ENCODE data around the gene ROBO2.

DNA sequence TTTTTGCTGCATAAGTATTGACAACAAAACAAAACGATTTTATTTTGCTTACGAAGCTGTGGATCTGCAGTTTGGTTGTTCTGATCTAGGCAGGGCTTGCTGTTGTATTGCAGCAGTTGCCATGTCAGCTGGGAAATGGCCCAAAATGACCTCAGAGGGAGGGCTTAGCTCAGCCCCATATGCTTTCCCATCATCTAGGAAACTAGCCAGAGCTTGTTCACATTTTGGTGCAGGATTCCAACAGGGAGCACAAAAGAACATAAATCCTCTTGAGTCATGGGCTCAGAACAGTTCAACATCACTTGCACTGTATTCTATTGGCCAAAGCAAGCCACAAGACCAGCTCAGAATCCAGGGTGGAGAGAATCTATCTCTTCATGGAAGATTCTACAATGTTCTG is 42.2 kb upstream of the ROBO2 start:
- TF ChIP-seq KLF7 (tag by site-specific recombination; IDR thresholded peaks at IDR 0.05; ENCODE audit: borderline replicate concordance): no peak
- TF ChIP-seq KLF8 (tag by site-specific recombination; IDR thresholded peaks at IDR 0.05): no peak
- TF ChIP-seq ZNF670 (tag by site-specific recombination; IDR thresholded peaks at IDR 0.05; ENCODE audit: low read depth): no peak
- TF ChIP-seq PRDM1 (tag by site-specific recombination; IDR thresholded peaks at IDR 0.05): no peak
- TF ChIP-seq, protein P1, sequence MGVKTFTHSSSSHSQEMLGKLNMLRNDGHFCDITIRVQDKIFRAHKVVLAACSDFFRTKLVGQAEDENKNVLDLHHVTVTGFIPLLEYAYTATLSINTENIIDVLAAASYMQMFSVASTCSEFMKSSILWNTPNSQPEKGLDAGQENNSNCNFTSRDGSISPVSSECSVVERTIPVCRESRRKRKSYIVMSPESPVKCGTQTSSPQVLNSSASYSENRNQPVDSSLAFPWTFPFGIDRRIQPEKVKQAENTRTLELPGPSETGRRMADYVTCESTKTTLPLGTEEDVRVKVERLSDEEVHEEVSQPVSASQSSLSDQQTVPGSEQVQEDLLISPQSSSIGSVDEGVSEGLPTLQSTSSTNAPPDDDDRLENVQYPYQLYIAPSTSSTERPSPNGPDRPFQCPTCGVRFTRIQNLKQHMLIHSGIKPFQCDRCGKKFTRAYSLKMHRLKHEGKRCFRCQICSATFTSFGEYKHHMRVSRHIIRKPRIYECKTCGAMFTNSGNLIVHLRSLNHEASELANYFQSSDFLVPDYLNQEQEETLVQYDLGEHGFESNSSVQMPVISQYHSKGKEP (tag by site-specific recombination; IDR thresholded peaks at IDR 0.05): no peak
- TF ChIP-seq, protein P2, sequence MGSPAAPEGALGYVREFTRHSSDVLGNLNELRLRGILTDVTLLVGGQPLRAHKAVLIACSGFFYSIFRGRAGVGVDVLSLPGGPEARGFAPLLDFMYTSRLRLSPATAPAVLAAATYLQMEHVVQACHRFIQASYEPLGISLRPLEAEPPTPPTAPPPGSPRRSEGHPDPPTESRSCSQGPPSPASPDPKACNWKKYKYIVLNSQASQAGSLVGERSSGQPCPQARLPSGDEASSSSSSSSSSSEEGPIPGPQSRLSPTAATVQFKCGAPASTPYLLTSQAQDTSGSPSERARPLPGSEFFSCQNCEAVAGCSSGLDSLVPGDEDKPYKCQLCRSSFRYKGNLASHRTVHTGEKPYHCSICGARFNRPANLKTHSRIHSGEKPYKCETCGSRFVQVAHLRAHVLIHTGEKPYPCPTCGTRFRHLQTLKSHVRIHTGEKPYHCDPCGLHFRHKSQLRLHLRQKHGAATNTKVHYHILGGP (tag by site-specific recombination; IDR thresholded peaks at IDR 0.05): no peak
- no peak for TF ChIP-seq ZNF302 (tag by site-specific recombination; IDR thresholded peaks at IDR 0.05; ENCODE audit: low read depth)
- no peak for TF ChIP-seq HOXA7 (CRISPR knock-in tag; IDR thresholded peaks at IDR 0.05; ENCODE audit: borderline replicate concordance)

Data from HEK293 (cell line).